Suprapubic skin (tissue), 4 donors: ENCODE results near the gene FCSK. TPM values are rescaled to one million over a fixed set of nuclear protein-coding genes. Genes with fewer than 3 reads are reported as not detected.

ENCODE experiments used
- DNase-seq, 2 donors: peaks; one replicate each; pipeline ENCODE4 v3.0.0-alpha.2; 2019; ENCODE audit warnings: low spot score in 2 of 2
- H3K27ac ChIP-seq: fragments of 200-600 bp; sonication (generic); one replicate; pipeline ENCODE4 v1.5.1; 2019
- H3K27me3 ChIP-seq: fragments of 200-600 bp; sonication (generic); one replicate; pipeline ENCODE4 v1.5.1; 2019
- H3K36me3 ChIP-seq: fragments of 200-600 bp; sonication (generic); one replicate; pipeline ENCODE4 v1.5.1; 2019
- H3K4me1 ChIP-seq: fragments of 200-600 bp; sonication (generic); one replicate; pipeline ENCODE4 v1.5.1; 2019
- H3K4me3 ChIP-seq: fragments of 200-600 bp; sonication (generic); one replicate; pipeline ENCODE4 v1.5.1; 2019; ENCODE audit warnings: mild to moderate bottlenecking
- H3K9me3 ChIP-seq: fragments of 200-600 bp; sonication (generic); one replicate; pipeline ENCODE4 v1.5.1; 2019
- EP300 ChIP-seq: sonication (generic); formaldehyde crosslinking; IDR thresholded peaks from one replicate; pipeline ENCODE4 v1.6.1; 2017; ENCODE audit warnings: antibody characterized with exemption
- POLR2A ChIP-seq, 2 donors: fragments of 450-650 bp; IDR thresholded peaks; one replicate each; pipeline ENCODE4 v1.6.1; 2017; ENCODE audit warnings: antibody characterized with exemption in 2 of 2, mild to moderate bottlenecking in 2 of 2, moderate library complexity in 2 of 2
- POLR2AphosphoS5 ChIP-seq, 3 donors: sonication (generic); formaldehyde crosslinking; IDR thresholded peaks; one replicate each; pipeline ENCODE4 v1.6.1; 2017; ENCODE audit warnings: antibody characterized with exemption in 3 of 3
- WGBS: methylation state at CpG from one replicate; pipeline ENCODE4 v1.1.5; 2018; 5-methylcytosine and 5-hydroxymethylcytosine counted together
- total RNA-seq, 4 donors: library from RNA; depleted of rRNA; stranded (reverse); fragments of >200 nt; gene quantifications; one replicate each; pipeline ENCODE4 v1.1.0, GENCODE V29; 2016
- TF ChIP-seq, protein P1 (sequence below), 2 donors: fragments of 200-600 bp in 1 of 2; fragments of 450-650 bp in 1 of 2; sonication (generic) in 1 of 2; IDR thresholded peaks; one replicate each; pipeline ENCODE4 v1.5.1; 2016 to 2019; ENCODE audit warnings: antibody characterized with exemption in 2 of 2, mild to moderate bottlenecking in 1 of 2, moderate library complexity in 1 of 2

Gene FCSK
- total RNA-seq, 4 donors from 2014 or later: 15.7 to 44.7 (median 23.2) TPM

DNA sequence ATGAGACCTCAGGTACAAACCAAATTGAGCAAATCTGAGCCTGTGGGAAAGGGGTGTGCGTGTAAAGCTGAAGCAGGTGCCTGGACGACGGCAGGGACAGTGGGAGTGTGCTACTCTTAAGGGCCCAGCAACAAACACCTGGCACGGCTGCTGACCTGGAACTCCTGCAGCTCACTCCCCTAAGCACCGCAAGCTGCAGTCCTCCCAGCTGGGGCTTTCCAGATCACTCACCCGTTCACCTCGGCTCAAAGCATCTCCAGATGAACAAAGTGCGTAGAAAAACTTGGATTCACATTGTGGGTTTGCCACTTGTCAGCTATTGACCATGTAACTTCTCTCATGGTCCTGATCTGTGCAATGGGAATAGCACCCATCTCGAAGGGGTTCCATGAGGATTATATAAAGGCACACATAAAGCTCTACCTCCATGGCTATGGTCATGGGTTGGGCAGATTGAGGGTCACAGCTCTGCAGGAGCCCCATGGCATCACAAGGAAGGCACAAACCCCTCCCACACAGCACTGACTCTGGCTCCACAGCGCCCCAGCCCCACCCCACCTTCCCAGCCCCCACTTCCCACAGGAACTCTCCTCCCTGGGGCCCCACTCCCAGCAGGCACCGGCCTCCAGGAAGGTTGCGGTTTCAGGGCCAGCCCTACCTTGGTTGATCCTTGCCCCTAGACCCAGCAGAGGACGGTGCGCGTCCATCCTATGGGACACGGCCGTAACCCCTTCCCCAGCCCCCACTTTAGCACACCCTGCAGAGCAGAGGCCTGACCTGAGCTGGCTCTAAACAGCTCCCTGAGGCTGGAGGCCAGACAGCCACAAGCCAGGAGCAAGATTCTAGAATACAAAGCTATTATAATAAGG, 37.4 kb upstream of the FCSK start:
- no peaks in the 10 kb centered on the region for H3K9me3 ChIP-seq
- no peak for TF ChIP-seq EP300
- TF ChIP-seq, protein P1, sequence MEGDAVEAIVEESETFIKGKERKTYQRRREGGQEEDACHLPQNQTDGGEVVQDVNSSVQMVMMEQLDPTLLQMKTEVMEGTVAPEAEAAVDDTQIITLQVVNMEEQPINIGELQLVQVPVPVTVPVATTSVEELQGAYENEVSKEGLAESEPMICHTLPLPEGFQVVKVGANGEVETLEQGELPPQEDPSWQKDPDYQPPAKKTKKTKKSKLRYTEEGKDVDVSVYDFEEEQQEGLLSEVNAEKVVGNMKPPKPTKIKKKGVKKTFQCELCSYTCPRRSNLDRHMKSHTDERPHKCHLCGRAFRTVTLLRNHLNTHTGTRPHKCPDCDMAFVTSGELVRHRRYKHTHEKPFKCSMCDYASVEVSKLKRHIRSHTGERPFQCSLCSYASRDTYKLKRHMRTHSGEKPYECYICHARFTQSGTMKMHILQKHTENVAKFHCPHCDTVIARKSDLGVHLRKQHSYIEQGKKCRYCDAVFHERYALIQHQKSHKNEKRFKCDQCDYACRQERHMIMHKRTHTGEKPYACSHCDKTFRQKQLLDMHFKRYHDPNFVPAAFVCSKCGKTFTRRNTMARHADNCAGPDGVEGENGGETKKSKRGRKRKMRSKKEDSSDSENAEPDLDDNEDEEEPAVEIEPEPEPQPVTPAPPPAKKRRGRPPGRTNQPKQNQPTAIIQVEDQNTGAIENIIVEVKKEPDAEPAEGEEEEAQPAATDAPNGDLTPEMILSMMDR (IDR thresholded peaks at IDR 0.05): no peak
- no peak for TF ChIP-seq POLR2AphosphoS5 (IDR thresholded peaks at IDR 0.05)
- TF ChIP-seq POLR2A (IDR thresholded peaks at IDR 0.05): no peak
- peaks cover 20% of the 10 kb centered on the region for H3K4me1 ChIP-seq
- no peaks in the 10 kb centered on the region for H3K27me3 ChIP-seq
- no peaks in the 10 kb centered on the region for H3K36me3 ChIP-seq
- H3K27ac ChIP-seq: no peak overlapping the region
- no peak for DNase-seq
- WGBS: 95% methylated on average over 17 of the region's 17 CpGs
- no peak overlapping the region for H3K4me3 ChIP-seq

DNA sequence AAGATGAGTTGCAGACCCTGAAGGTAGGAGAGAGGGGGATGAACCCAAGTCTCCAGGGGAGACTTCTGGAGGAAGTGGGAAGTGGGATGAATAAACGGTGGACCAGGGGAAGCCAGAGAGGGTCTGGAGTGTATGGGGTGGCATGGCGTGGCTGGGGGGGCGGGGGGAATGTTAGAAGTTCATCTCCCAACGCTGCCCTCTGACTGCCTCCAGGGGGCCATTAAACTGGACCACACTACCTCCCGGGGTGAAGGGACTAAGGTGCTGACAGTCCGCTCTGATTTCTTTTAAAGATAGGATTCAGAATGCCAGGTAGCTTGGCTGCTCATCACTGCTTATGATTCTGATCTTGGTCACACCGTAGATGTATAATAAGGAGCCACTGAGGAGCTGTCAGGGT, 36.7 kb upstream of the FCSK start:
- 77% methylated on average over 7 of the region's 7 CpGs for WGBS
- no peak for DNase-seq
- Histone ChIP-seq H3K4me1 (peaks cover 20% of the 10 kb centered on the region), H3K27me3 (no peaks in the 10 kb centered on the region), H3K36me3 (no peaks in the 10 kb centered on the region), H3K9me3 (no peaks in the 10 kb centered on the region), H3K27ac (no peak overlapping the region), H3K4me3 (no peak overlapping the region)
- TF ChIP-seq EP300 (no peak), POLR2A (IDR thresholded peaks at IDR 0.05) (no peak), POLR2AphosphoS5 (IDR thresholded peaks at IDR 0.05) (no peak)
- TF ChIP-seq, protein P1 (IDR thresholded peaks at IDR 0.05): no peak

DNA sequence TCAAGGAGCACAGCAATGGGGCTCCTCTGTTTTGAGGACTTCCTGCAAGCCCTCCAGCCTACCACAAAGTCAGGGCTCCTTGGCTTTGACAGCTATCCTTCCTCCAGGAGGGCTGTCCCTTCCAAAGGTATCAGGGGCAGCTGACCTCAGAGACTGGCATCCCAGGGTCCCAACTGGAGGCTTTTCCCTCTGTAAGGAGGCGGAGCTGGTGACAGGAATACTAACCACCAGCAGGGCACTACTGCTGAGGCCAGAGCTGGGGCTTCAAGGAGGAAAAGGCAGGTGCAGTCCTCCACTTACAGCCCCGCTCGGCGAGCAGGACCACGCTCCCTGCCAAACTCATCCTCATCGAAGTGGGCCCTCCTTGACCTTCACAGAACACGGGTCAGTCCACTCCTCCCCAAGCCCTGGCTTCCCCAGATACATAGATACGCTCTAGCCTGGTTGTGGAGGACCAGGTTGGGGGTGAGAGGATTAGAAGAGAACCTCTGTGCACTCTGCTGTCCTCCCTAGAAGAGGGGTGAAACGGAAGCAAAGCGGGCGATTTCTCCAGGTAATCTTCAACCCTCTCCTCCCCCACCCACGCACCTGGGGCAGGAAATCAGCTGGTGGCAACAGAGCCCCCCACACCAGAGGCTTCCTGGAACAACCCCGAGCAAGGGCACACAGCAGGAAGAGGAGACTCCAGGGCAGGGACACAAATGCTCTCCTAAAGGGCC, 36.0 kb upstream of the FCSK start:
- 78% methylated on average over 13 of the region's 13 CpGs for WGBS
- TF ChIP-seq POLR2A (IDR thresholded peaks at IDR 0.05): no peak
- H3K4me3 ChIP-seq: no peak overlapping the region
- DNase-seq: no peak
- peaks cover 25% of the 10 kb centered on the region for H3K4me1 ChIP-seq
- H3K27me3 ChIP-seq: no peaks in the 10 kb centered on the region
- H3K9me3 ChIP-seq: no peaks in the 10 kb centered on the region
- H3K36me3 ChIP-seq: no peaks in the 10 kb centered on the region
- no peak overlapping the region for H3K27ac ChIP-seq

DNA sequence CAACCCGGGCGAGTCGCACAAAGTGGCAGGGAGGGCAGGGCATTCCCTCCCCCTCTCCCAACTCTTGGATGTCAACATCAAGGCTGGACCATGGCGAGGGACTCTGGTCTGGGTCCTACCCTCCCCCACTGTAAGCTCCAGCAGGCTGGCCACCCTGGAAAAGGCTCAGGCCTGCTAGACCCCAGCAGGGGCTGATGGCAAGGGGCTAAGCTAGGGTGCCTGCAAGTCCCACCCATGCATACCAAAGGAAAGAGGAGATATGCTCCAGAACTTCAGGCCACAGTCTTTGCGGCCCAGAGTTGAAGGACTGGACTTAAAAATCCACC, 35.4 kb upstream of the FCSK start:
- H3K9me3 ChIP-seq: no peaks in the 10 kb centered on the region
- H3K27ac ChIP-seq: no peak overlapping the region
- TF ChIP-seq EP300 (no peak), POLR2A (IDR thresholded peaks at IDR 0.05) (no peak), POLR2AphosphoS5 (IDR thresholded peaks at IDR 0.05) (no peak)
- TF ChIP-seq, protein P1 (IDR thresholded peaks at IDR 0.05): no peak
- peaks cover 29% of the 10 kb centered on the region for H3K4me1 ChIP-seq
- no peak overlapping the region for H3K4me3 ChIP-seq
- no peaks in the 10 kb centered on the region for H3K36me3 ChIP-seq
- WGBS: 93% methylated on average over 2 of the region's 5 CpGs
- no peaks in the 10 kb centered on the region for H3K27me3 ChIP-seq
- DNase-seq: no peak

DNA sequence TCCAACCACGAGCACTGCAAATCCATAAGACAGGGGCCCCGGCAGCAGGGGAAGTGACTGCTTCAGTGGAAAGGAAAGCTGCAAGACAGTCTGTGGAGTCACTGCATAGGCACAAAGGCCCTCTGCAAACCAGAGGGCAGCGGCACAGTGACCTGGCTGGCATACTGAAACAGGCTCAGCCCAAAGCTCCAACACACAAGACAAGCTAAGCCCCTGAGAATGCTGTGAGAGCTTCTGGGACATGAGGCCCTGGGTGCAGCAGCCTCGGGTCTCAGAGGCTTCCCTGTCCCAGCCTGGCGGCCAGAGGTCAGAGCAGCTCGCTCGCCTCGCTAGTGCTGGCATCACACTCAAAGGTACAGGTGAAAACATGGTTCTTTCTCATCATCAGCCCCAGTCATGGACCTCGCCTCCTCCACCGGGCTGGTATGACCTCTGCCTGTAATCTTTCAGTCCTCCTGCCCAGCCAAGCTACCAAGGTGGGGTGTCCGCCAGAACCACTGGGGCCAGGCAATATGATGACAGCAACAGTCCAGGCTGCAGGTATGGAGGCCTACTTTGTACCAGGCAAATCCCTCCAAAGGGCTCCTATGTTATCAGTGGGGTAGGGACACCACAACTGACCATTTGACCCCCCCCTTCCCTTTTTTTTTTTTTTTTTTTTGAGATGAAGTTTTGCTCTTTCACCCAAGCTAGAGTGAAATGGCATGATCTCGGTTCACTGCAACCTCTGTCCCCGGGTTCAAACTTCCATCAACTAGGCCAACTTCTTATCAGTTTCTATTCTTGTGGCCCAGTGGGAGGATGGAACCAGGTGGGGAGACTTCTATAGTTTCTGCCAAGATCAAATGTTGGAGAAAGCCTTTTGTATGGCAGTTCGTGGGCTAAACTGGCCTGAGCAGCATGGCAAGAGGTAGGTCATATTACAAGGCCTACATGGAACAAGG, 34.7 kb upstream of the FCSK start:
- no peak overlapping the region for H3K4me3 ChIP-seq
- no peaks in the 10 kb centered on the region for H3K27me3 ChIP-seq
- WGBS: 91% methylated on average over 13 of the region's 14 CpGs
- H3K27ac ChIP-seq: no peak overlapping the region
- peaks cover 1% of the 10 kb centered on the region for H3K36me3 ChIP-seq
- no peaks in the 10 kb centered on the region for H3K9me3 ChIP-seq
- no peak for TF ChIP-seq EP300
- no peak for TF ChIP-seq POLR2AphosphoS5 (IDR thresholded peaks at IDR 0.05)
- TF ChIP-seq, protein P1 (IDR thresholded peaks at IDR 0.05): no peak
- TF ChIP-seq POLR2A (IDR thresholded peaks at IDR 0.05): no peak
- DNase-seq: no peak
- peaks cover 25% of the 10 kb centered on the region for H3K4me1 ChIP-seq
